Measurements from ENCODE around the gene ALDOC. TPM values are rescaled to one million over a fixed set of nuclear protein-coding genes. Genes with fewer than 3 reads are reported as not detected.

The ALDOC gene
- total and polyA plus RNA-seq, 4 donors = 40.1 to 131 (median 94.8) TPM

GRCh38 chr17:28534740-28535375, 41.8 kb downstream of the ALDOC start:
- Histone ChIP-seq H3K4me1 (ENCODE audit: control insufficient read depth in 4 of 4, insufficient read depth in 4 of 4, low read length in 3 of 4) (no peaks in the 10 kb centered on the region), H3K27ac (ENCODE audit: low read depth in 1 of 2, low read length in 2 of 2) (no peak overlapping the region), H3K27me3 (ENCODE audit: control insufficient read depth in 4 of 4, insufficient read depth in 4 of 4, low read length in 3 of 4) (no peaks in the 10 kb centered on the region), H3K36me3 (ENCODE audit: control insufficient read depth in 4 of 4, insufficient read depth in 3 of 4, low read depth in 1 of 4, low read length in 3 of 4) (no peaks in the 10 kb centered on the region), H3K4me3 (ENCODE audit: low read depth in 1 of 3, low read length in 3 of 3) (no peak overlapping the region), H3K9me3 (ENCODE audit: control insufficient read depth in 4 of 4, low read length in 3 of 4) (no peaks in the 10 kb centered on the region), H3K9ac (ENCODE audit: low read depth in 1 of 2, low read length in 2 of 2) (no peak overlapping the region)
- TF ChIP-seq YY1 (IDR thresholded peaks at IDR 0.05) (no peak), NR2F2 (IDR thresholded peaks at IDR 0.05) (no peak)
- DNase-seq (ENCODE audit: low spot score) = no peak
- WGBS = 93% methylated on average over 11 of the region's 11 CpGs

- DNase-seq (ENCODE audit: low spot score) = no peak
- Histone ChIP-seq H3K9me3 (ENCODE audit: control insufficient read depth in 4 of 4, low read length in 3 of 4) (no peaks in the 10 kb centered on the region), H3K36me3 (ENCODE audit: control insufficient read depth in 4 of 4, insufficient read depth in 3 of 4, low read depth in 1 of 4, low read length in 3 of 4) (no peaks in the 10 kb centered on the region), H3K27me3 (ENCODE audit: control insufficient read depth in 4 of 4, insufficient read depth in 4 of 4, low read length in 3 of 4) (no peaks in the 10 kb centered on the region), H3K9ac (ENCODE audit: low read depth in 1 of 2, low read length in 2 of 2) (no peak overlapping the region), H3K4me1 (ENCODE audit: control insufficient read depth in 4 of 4, insufficient read depth in 4 of 4, low read length in 3 of 4) (no peaks in the 10 kb centered on the region), H3K27ac (ENCODE audit: low read depth in 1 of 2, low read length in 2 of 2) (no peak overlapping the region), H3K4me3 (ENCODE audit: low read depth in 1 of 3, low read length in 3 of 3) (no peak overlapping the region)
- 87% methylated on average over 16 of the region's 16 CpGs for WGBS
- TF ChIP-seq HNF4G (IDR thresholded peaks at IDR 0.05) (no peak), RAD21 (IDR thresholded peaks at IDR 0.05) (no peak), JUND (IDR thresholded peaks at IDR 0.05) (no peak), EGR1 (IDR thresholded peaks at IDR 0.05; ENCODE audit: low read depth in 2 of 2) (no peak), REST (IDR thresholded peaks at IDR 0.05) (no peak), ZBTB33 (IDR thresholded peaks at IDR 0.05) (no peak), NR2F2 (IDR thresholded peaks at IDR 0.05) (no peak), FOXA1 (IDR thresholded peaks at IDR 0.05) (no peak), HNF4A (conservative IDR thresholded peaks at IDR 0.05) (no peak), SP1 (IDR thresholded peaks at IDR 0.05) (no peak)
Observed at GRCh38 chr17:28533091-28533807, 43.4 kb downstream of the ALDOC start.

Measured in liver (tissue), 9 donors.